Measurements from ENCODE around the gene TEX29.

The TEX29 gene

DNA sequence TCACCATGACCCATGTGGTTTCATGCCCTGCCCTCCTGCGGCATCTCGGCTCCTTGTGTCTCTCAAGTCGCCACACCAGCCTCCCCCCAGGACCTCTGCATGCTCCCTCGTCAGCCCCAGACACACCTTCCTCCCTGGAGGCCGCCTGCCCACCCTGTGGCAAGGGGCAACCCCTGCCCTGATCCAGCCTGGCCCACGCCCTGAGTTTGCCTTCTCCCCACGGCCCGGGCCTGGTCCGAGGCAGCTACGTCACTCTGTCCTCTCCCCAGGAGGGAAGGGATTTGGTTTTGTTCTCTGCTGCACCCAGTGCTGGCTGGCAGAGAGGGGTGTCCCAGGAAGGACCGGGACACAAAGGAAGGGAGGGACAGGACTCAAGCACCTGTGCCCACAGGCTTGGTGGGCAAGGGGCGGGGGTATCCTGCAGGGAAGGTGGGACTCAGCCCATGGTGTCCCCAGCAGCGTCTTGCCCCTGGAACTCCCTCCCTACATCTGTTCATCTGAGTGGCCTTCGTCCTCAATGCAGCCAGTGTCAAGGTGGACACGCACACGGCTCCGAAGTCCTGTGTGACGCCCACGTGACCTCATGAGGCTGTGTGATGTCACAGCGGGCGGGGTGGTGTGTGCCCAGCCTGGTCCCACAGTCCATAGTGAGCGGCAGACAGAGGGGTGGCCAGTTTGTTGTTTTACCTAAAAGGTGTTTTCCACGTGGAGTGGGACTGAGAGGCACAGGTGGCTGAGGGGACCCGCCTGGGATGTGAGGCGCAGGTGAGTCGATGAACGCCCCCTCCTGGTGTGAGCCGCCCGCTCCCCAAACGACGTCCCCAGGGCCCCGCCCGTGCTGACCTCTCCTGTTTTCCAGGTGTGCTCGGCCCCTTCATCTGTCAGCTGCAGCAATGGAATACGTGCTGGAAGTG is at the start of gene TEX29:
TSS of gene TEX29 (plus strand) at position 645 of the 914 bp plus-strand sequence. CDS start at position 894, 249 bp downstream.
- no peaks in the 10 kb centered on the region for H3K36me3 ChIP-seq (ENCODE audit: insufficient read depth)
- no peak within 1 kb of the TSS for H3K9ac ChIP-seq
- no peak within 1 kb of the TSS for H2AFZ ChIP-seq (ENCODE audit: low read depth)
- no peaks in the 10 kb centered on the region for H3K79me2 ChIP-seq (ENCODE audit: insufficient read depth, low read depth)
- H3K4me2 ChIP-seq: no peak within 1 kb of the TSS
- TF ChIP-seq, protein P1, sequence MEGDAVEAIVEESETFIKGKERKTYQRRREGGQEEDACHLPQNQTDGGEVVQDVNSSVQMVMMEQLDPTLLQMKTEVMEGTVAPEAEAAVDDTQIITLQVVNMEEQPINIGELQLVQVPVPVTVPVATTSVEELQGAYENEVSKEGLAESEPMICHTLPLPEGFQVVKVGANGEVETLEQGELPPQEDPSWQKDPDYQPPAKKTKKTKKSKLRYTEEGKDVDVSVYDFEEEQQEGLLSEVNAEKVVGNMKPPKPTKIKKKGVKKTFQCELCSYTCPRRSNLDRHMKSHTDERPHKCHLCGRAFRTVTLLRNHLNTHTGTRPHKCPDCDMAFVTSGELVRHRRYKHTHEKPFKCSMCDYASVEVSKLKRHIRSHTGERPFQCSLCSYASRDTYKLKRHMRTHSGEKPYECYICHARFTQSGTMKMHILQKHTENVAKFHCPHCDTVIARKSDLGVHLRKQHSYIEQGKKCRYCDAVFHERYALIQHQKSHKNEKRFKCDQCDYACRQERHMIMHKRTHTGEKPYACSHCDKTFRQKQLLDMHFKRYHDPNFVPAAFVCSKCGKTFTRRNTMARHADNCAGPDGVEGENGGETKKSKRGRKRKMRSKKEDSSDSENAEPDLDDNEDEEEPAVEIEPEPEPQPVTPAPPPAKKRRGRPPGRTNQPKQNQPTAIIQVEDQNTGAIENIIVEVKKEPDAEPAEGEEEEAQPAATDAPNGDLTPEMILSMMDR (conservative IDR thresholded peaks at IDR 0.05; ENCODE audit: low read depth, low read length): no peak
- no peaks in the 10 kb centered on the region for H3K27me3 ChIP-seq (ENCODE audit: insufficient read depth, low read depth)
- H3K4me1 ChIP-seq (ENCODE audit: low read depth, poor library complexity, severe bottlenecking): no peaks in the 10 kb centered on the region
- H4K20me1 ChIP-seq (ENCODE audit: insufficient read depth): no peaks in the 10 kb centered on the region
- no peak within 1 kb of the TSS for H3K27ac ChIP-seq
- H3K4me3 ChIP-seq (IDR thresholded peaks at IDR 0.05; ENCODE audit: insufficient read depth, low read depth, low read length): no peak within 1 kb of the TSS

DNA sequence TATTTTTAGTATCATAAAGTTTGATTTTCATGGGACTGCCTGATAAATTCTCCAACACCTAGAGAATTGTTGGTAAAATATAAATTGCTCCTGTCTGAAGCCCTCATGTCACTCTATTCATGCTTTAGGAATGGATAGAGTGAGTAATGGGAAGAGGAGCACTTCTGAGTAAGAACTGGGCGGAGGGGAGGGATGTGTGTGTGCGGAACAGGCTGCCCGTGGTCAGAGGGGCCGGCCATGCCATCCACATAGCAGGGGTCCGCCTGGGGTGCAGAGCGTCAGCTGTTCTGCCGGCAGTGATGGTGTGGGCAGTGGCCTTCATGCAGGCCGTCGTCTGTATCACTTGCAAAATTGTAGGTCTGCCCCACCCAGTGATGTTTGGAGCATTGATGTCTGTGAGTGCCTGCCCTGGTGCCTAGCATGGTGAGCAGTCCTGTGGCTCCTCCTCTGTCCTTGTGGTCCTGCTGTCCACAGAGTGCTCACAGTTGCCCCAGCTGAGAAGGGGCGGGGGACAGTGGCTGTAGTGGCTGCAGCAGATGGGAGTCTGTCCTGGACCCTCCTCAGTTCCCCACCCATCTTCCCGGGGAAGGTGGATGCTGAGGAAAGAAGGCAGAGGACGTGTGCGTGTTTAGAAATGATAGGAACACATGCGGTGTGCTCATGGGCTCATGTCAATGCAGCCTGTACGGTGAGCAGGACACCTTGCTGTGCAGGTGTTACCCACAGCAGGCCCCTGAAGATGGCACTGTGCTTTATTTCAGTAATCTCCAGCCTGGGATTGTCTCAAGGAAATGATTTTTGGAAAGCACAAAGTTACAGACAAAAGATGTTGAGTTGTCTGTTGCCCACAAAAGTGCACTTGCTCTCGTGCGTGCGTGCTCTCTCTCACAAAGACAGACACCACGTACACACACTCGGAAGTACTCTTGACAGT is 49.4 kb upstream of the TEX29 start:
- H3K9ac ChIP-seq: no peak overlapping the region
- H3K4me2 ChIP-seq: no peak overlapping the region
- no peaks in the 10 kb centered on the region for H4K20me1 ChIP-seq (ENCODE audit: insufficient read depth)
- TF ChIP-seq, protein P1 (conservative IDR thresholded peaks at IDR 0.05; ENCODE audit: low read depth, low read length): no peak
- no peak overlapping the region for H3K4me3 ChIP-seq (IDR thresholded peaks at IDR 0.05; ENCODE audit: insufficient read depth, low read depth, low read length)
- no peaks in the 10 kb centered on the region for H3K4me1 ChIP-seq (ENCODE audit: low read depth, poor library complexity, severe bottlenecking)
- no peaks in the 10 kb centered on the region for H3K79me2 ChIP-seq (ENCODE audit: insufficient read depth, low read depth)
- no peak overlapping the region for H3K27ac ChIP-seq
- no peaks in the 10 kb centered on the region for H3K27me3 ChIP-seq (ENCODE audit: insufficient read depth, low read depth)
- no peak overlapping the region for H2AFZ ChIP-seq (ENCODE audit: low read depth)
- H3K36me3 ChIP-seq (ENCODE audit: insufficient read depth): no peaks in the 10 kb centered on the region

GRCh38 chr13:111272117-111272516 is 48.3 kb upstream of the TEX29 start:
- H3K4me3 ChIP-seq (IDR thresholded peaks at IDR 0.05; ENCODE audit: insufficient read depth, low read depth, low read length): no peak overlapping the region
- TF ChIP-seq, protein P1 (conservative IDR thresholded peaks at IDR 0.05; ENCODE audit: low read depth, low read length): no peak
- no peaks in the 10 kb centered on the region for H3K27me3 ChIP-seq (ENCODE audit: insufficient read depth, low read depth)
- H4K20me1 ChIP-seq (ENCODE audit: insufficient read depth): no peaks in the 10 kb centered on the region
- H3K36me3 ChIP-seq (ENCODE audit: insufficient read depth): no peaks in the 10 kb centered on the region
- no peak overlapping the region for H3K27ac ChIP-seq
- no peak overlapping the region for H3K4me2 ChIP-seq
- no peaks in the 10 kb centered on the region for H3K4me1 ChIP-seq (ENCODE audit: low read depth, poor library complexity, severe bottlenecking)
- H3K79me2 ChIP-seq (ENCODE audit: insufficient read depth, low read depth): no peaks in the 10 kb centered on the region
- no peak overlapping the region for H3K9ac ChIP-seq
- no peak overlapping the region for H2AFZ ChIP-seq (ENCODE audit: low read depth)

- no peaks in the 10 kb centered on the region for H3K36me3 ChIP-seq (ENCODE audit: insufficient read depth)
- TF ChIP-seq, protein P1 (conservative IDR thresholded peaks at IDR 0.05; ENCODE audit: low read depth, low read length): no peak
- H2AFZ ChIP-seq (ENCODE audit: low read depth): no peak overlapping the region
- no peak overlapping the region for H3K4me2 ChIP-seq
- no peaks in the 10 kb centered on the region for H3K27me3 ChIP-seq (ENCODE audit: insufficient read depth, low read depth)
- no peak overlapping the region for H3K27ac ChIP-seq
- no peak overlapping the region for H3K4me3 ChIP-seq (IDR thresholded peaks at IDR 0.05; ENCODE audit: insufficient read depth, low read depth, low read length)
- no peaks in the 10 kb centered on the region for H4K20me1 ChIP-seq (ENCODE audit: insufficient read depth)
- no peaks in the 10 kb centered on the region for H3K4me1 ChIP-seq (ENCODE audit: low read depth, poor library complexity, severe bottlenecking)
- no peak overlapping the region for H3K9ac ChIP-seq
- no peaks in the 10 kb centered on the region for H3K79me2 ChIP-seq (ENCODE audit: insufficient read depth, low read depth)
These were observed 45.1 kb upstream of the TEX29 start for GRCh38 chr13:111275382-111275781.

Data from KMS-11 (cell line).